Non-pigmented ciliary epithelial cell (primary cell): ENCODE measurements around the gene PMIS2.

Experiments
- DNase-seq: peaks from one replicate; pipeline ENCODE4 v3.0.0-alpha.2; 2010; ENCODE audit warnings: low read depth

Gene PMIS2

GRCh38 chr19:35629332-35629633 lies 43.3 kb downstream of the PMIS2 start:
- no peak for DNase-seq

GRCh38 chr19:35633727-35634440 lies 47.9 kb downstream of the PMIS2 start:
- no peak for DNase-seq

- no peak for DNase-seq
Observed at GRCh38 chr19:35636651-35637050, 50.7 kb downstream of the PMIS2 start.
